Muscle layer of duodenum (tissue), 2 donors: ENCODE results near the gene OR11H6.
"Not testable (repeated sequence)": the region's sequence is repeated elsewhere in the genome, so short reads cannot be mapped to it uniquely, and the experiment has no call there.

Experiments
- H3K27ac ChIP-seq: one replicate; pipeline ENCODE4 v1.7.0; 2013; ENCODE audit warnings: mild to moderate bottlenecking, low read length
- H3K27me3 ChIP-seq: one replicate; pipeline ENCODE4 v1.7.0; 2013; ENCODE audit warnings: low read depth, mild to moderate bottlenecking, control low read depth, low read length
- H3K36me3 ChIP-seq, 2 donors: one replicate each; pipeline ENCODE4 v1.7.0; 2013; ENCODE audit warnings: low read length in 2 of 2, control low read depth in 1 of 2, mild to moderate bottlenecking in 1 of 2; ENCODE audit not compliant: insufficient read depth in 2 of 2, control insufficient read depth in 1 of 2
- H3K4me1 ChIP-seq, 2 donors: one replicate each; pipeline ENCODE4 v1.7.0; 2013; ENCODE audit warnings: low read length in 2 of 2, mild to moderate bottlenecking in 2 of 2, control low read depth in 1 of 2, moderate library complexity in 1 of 2; ENCODE audit not compliant: insufficient read depth in 2 of 2, control insufficient read depth in 1 of 2
- H3K4me3 ChIP-seq, 2 donors: one replicate each; pipeline ENCODE4 v1.7.0; 2013; ENCODE audit warnings: low read length in 2 of 2, low read depth in 1 of 2, mild to moderate bottlenecking in 1 of 2
- H3K9me3 ChIP-seq, 2 donors: one replicate each; pipeline ENCODE4 v1.7.0; 2013; ENCODE audit warnings: low read length in 2 of 2, control low read depth in 1 of 2, mild to moderate bottlenecking in 1 of 2; ENCODE audit not compliant: control insufficient read depth in 1 of 2
- donor health status: healthy.

The OR11H6 gene

DNA sequence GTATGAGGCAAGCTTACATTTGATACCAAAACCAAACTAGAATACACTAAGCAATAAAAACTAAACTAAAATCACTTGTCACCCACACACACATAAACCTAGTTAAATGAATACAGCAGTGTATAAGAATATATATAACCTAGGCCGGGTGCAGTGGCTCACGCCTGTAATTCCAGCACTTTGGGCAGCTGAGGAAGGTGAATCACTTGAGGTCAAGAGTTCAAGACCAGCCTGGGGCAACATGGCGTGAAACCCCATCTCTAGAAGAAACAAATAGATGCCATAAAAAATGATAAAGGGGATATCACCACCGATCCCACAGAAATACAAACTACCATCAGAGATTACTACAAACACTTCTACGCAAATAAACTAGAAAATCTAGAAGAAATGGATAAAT is 40.9 kb downstream of the OR11H6 start:
- not testable (repeated sequence) for H3K9me3 ChIP-seq, H3K36me3 ChIP-seq, H3K27me3 ChIP-seq, H3K4me3 ChIP-seq, H3K27ac ChIP-seq, H3K4me1 ChIP-seq

DNA sequence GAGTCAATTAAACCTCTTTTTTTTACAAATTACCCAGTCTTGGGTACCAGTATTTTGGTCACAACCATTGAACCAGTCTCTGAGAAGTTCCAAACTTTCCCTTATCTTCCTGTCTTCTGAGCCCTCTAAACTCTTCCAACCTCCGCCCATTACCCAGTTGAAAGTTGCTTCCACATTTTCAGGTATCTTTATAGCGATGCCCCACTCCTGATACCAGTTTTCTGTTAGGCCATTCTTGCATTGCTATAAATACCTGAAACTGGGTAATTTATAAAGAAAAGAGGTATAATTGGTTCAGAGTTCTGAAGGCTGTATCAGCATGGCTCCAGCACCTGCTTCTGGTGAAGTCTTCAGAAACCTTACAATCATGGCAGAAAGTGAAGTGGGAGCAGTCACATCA is 50.6 kb downstream of the OR11H6 start:
- no peaks in the 10 kb centered on the region for H3K27me3 ChIP-seq
- H3K4me1 ChIP-seq: no peaks in the 10 kb centered on the region
- H3K9me3 ChIP-seq: peaks cover 0 to 7% of the 10 kb centered on the region in 2 donors
- peaks cover 0 to 17% of the 10 kb centered on the region in 2 donors for H3K36me3 ChIP-seq
- no peak overlapping the region for H3K27ac ChIP-seq
- no peak overlapping the region for H3K4me3 ChIP-seq
